Prostate gland (tissue), 2 donors: ENCODE measurements around the gene WNT11.

ENCODE experiments used
- CTCF ChIP-seq, 4 experiments: fragments of 200-600 bp in 2 of 4; fragments of 450-650 bp in 2 of 4; sonication (generic) in 2 of 4; IDR thresholded peaks; 1 replicate in 3 of 4; 2 replicates in 1 of 4; pipeline ENCODE4 v1.5.1; 2016 to 2019; ENCODE audit warnings: antibody characterized with exemption in 4 of 4, mild to moderate bottlenecking in 2 of 4, moderate library complexity in 2 of 4
- POLR2A ChIP-seq: fragments of 450-650 bp; IDR thresholded peaks from one replicate; pipeline ENCODE4 v1.6.1; 2016; ENCODE audit warnings: antibody characterized with exemption, mild to moderate bottlenecking
- POLR2AphosphoS5 ChIP-seq: sonication (generic); formaldehyde crosslinking; IDR thresholded peaks from one replicate; pipeline ENCODE4 v1.6.1; 2017; ENCODE audit warnings: antibody characterized with exemption

- TF ChIP-seq POLR2AphosphoS5 (no peak), POLR2A (no peak), CTCF (IDR thresholded peaks at IDR 0.05) (no peak)
These were observed 5.2 kb downstream of the WNT11 start for GRCh38 chr11:76201056-76201455.
